ENCODE data around the gene HSP90AB1.

HSP90AB1 gene

GRCh38 chr6:44255871-44256774 lies 9.2 kb downstream of the HSP90AB1 start:
- Histone ChIP-seq H3K9me3 (ENCODE audit: control insufficient read depth in 1 of 2, low read length in 2 of 2) (no peaks in the 10 kb centered on the region), H3K27ac (ENCODE audit: low read depth, low read length) (peak overlapping the region; percentile 60), H3K9ac (ENCODE audit: low read depth in 1 of 2, low read length in 2 of 2) (peak overlapping the region; percentile 79 to 88), H3K4me1 (ENCODE audit: control insufficient read depth in 1 of 2, insufficient read depth in 2 of 2, low read length in 2 of 2) (peaks cover 20% of the 10 kb centered on the region in 2 donors), H3K4me3 (ENCODE audit: low read depth in 1 of 2, low read length in 2 of 2) (peak overlapping the region; percentile 83 to 89), H3K36me3 (ENCODE audit: control insufficient read depth in 1 of 2, insufficient read depth in 2 of 2, low read length in 2 of 2) (peaks cover 37 to 55% of the 10 kb centered on the region in 2 donors), H3K27me3 (ENCODE audit: control insufficient read depth in 1 of 2, insufficient read depth in 2 of 2, low read length in 2 of 2) (no peaks in the 10 kb centered on the region)

DNA sequence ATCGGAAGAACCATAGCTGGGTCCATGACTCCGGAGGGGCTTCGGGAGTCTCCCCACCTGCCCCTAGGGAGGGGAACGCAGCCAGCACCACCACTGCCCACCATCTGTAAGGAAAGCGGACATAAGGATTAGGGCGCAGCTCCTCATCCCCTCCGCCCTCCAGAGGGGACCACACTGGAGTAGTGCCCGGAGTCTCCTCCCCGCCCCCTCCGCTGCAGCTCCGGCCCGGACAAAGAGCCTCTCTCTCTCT lies 9.8 kb downstream of the HSP90AB1 start:
- Histone ChIP-seq H3K36me3 (ENCODE audit: control insufficient read depth in 1 of 2, insufficient read depth in 2 of 2, low read length in 2 of 2) (peaks cover 34 to 54% of the 10 kb centered on the region in 2 donors), H3K4me1 (ENCODE audit: control insufficient read depth in 1 of 2, insufficient read depth in 2 of 2, low read length in 2 of 2) (peaks cover 20 to 24% of the 10 kb centered on the region in 2 donors), H3K9me3 (ENCODE audit: control insufficient read depth in 1 of 2, low read length in 2 of 2) (no peaks in the 10 kb centered on the region), H3K27me3 (ENCODE audit: control insufficient read depth in 1 of 2, insufficient read depth in 2 of 2, low read length in 2 of 2) (no peaks in the 10 kb centered on the region), H3K27ac (ENCODE audit: low read depth, low read length) (peak overlapping the region; percentile 60), H3K4me3 (ENCODE audit: low read depth in 1 of 2, low read length in 2 of 2) (peak overlapping the region; percentile 83 to 89), H3K9ac (ENCODE audit: low read depth in 1 of 2, low read length in 2 of 2) (peak overlapping the region; percentile 79 to 88)

GRCh38 chr6:44257025-44257752 lies 10.3 kb downstream of the HSP90AB1 start, which contains the start of gene SLC35B2:
Gene SLC35B2, minus strand, starts transcription at chr6:44257528. Its CDS starts 118 bp downstream, at chr6:44257410.
- H3K9me3 ChIP-seq (ENCODE audit: control insufficient read depth in 1 of 2, low read length in 2 of 2) = no peaks in the 10 kb centered on the region
- peak within 1 kb of the TSS; percentile 60 for H3K27ac ChIP-seq (ENCODE audit: low read depth, low read length)
- H3K27me3 ChIP-seq (ENCODE audit: control insufficient read depth in 1 of 2, insufficient read depth in 2 of 2, low read length in 2 of 2) = no peaks in the 10 kb centered on the region
- peaks cover 24 to 29% of the 10 kb centered on the region in 2 donors for H3K4me1 ChIP-seq (ENCODE audit: control insufficient read depth in 1 of 2, insufficient read depth in 2 of 2, low read length in 2 of 2)
- peak within 1 kb of the TSS; percentile 79 to 88 for H3K9ac ChIP-seq (ENCODE audit: low read depth in 1 of 2, low read length in 2 of 2)
- peak within 1 kb of the TSS; percentile 83 to 89 for H3K4me3 ChIP-seq (ENCODE audit: low read depth in 1 of 2, low read length in 2 of 2)
- peaks cover 30 to 54% of the 10 kb centered on the region in 2 donors for H3K36me3 ChIP-seq (ENCODE audit: control insufficient read depth in 1 of 2, insufficient read depth in 2 of 2, low read length in 2 of 2)

DNA sequence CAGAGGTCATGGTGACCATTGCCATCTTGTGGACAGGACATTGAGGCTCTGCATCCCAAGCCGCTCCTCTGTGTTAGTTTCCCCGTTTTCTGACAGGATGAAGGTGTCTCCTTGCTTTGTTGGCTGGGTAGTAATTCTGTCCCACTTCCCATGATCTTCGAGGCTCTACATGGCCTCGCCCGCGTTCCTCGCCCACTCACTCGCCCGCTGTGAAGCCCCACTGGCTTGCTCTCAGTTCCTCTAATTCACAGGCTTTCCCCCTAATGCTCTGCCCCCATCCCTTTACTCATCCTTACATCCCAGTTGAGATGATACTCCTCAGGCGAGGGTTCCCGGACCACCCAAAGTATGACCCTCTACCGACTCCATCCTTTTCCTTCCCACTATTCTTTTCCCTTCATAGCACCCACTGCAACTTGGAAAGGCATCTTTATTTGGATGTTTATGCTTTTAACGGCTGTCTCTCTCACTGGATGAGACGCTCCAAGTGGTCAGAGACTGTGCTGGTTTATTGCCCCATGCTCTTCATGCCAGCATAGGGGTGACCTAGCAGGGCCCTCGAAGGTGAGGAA lies 10.9 kb downstream of the HSP90AB1 start:
- Histone ChIP-seq H3K36me3 (ENCODE audit: control insufficient read depth in 1 of 2, insufficient read depth in 2 of 2, low read length in 2 of 2) (peaks cover 26 to 52% of the 10 kb centered on the region in 2 donors), H3K9me3 (ENCODE audit: control insufficient read depth in 1 of 2, low read length in 2 of 2) (no peaks in the 10 kb centered on the region), H3K4me1 (ENCODE audit: control insufficient read depth in 1 of 2, insufficient read depth in 2 of 2, low read length in 2 of 2) (peaks cover 31 to 35% of the 10 kb centered on the region in 2 donors), H3K4me3 (ENCODE audit: low read depth in 1 of 2, low read length in 2 of 2) (peak overlapping the region; percentile 54 to 89), H3K27me3 (ENCODE audit: control insufficient read depth in 1 of 2, insufficient read depth in 2 of 2, low read length in 2 of 2) (no peaks in the 10 kb centered on the region), H3K27ac (ENCODE audit: low read depth, low read length) (no peak overlapping the region), H3K9ac (ENCODE audit: low read depth in 1 of 2, low read length in 2 of 2) (peak overlapping the region; percentile 52 to 56)

GRCh38 chr6:44258325-44258863 lies 11.5 kb downstream of the HSP90AB1 start:
- H3K9ac ChIP-seq (ENCODE audit: low read depth in 1 of 2, low read length in 2 of 2) = no peak overlapping the region
- H3K9me3 ChIP-seq (ENCODE audit: control insufficient read depth in 1 of 2, low read length in 2 of 2) = no peaks in the 10 kb centered on the region
- H3K4me3 ChIP-seq (ENCODE audit: low read depth in 1 of 2, low read length in 2 of 2) = no peak overlapping the region
- no peak overlapping the region for H3K27ac ChIP-seq (ENCODE audit: low read depth, low read length)
- H3K27me3 ChIP-seq (ENCODE audit: control insufficient read depth in 1 of 2, insufficient read depth in 2 of 2, low read length in 2 of 2) = no peaks in the 10 kb centered on the region
- peaks cover 36 to 41% of the 10 kb centered on the region in 2 donors for H3K4me1 ChIP-seq (ENCODE audit: control insufficient read depth in 1 of 2, insufficient read depth in 2 of 2, low read length in 2 of 2)
- H3K36me3 ChIP-seq (ENCODE audit: control insufficient read depth in 1 of 2, insufficient read depth in 2 of 2, low read length in 2 of 2) = peaks cover 21 to 46% of the 10 kb centered on the region in 2 donors

GRCh38 chr6:44258921-44259320 lies 12.0 kb downstream of the HSP90AB1 start:
- Histone ChIP-seq H3K4me1 (ENCODE audit: control insufficient read depth in 1 of 2, insufficient read depth in 2 of 2, low read length in 2 of 2) (peaks cover 42 to 46% of the 10 kb centered on the region in 2 donors), H3K27ac (ENCODE audit: low read depth, low read length) (no peak overlapping the region)

GRCh38 chr6:44260011-44260410 lies 13.1 kb downstream of the HSP90AB1 start:
- Histone ChIP-seq H3K4me1 (ENCODE audit: control insufficient read depth in 1 of 2, insufficient read depth in 2 of 2, low read length in 2 of 2) (peaks cover 47 to 57% of the 10 kb centered on the region in 2 donors), H3K9me3 (ENCODE audit: control insufficient read depth in 1 of 2, low read length in 2 of 2) (no peaks in the 10 kb centered on the region), H3K9ac (ENCODE audit: low read depth in 1 of 2, low read length in 2 of 2) (no peak overlapping the region), H3K27me3 (ENCODE audit: control insufficient read depth in 1 of 2, insufficient read depth in 2 of 2, low read length in 2 of 2) (no peaks in the 10 kb centered on the region), H3K36me3 (ENCODE audit: control insufficient read depth in 1 of 2, insufficient read depth in 2 of 2, low read length in 2 of 2) (peaks cover 16 to 30% of the 10 kb centered on the region in 2 donors), H3K4me3 (ENCODE audit: low read depth in 1 of 2, low read length in 2 of 2) (no peak overlapping the region), H3K27ac (ENCODE audit: low read depth, low read length) (no peak overlapping the region)

More at GRCh38 chr6:44258921-44259320, 12.0 kb downstream of the HSP90AB1 start:
- H3K36me3 ChIP-seq (ENCODE audit: control insufficient read depth in 1 of 2, insufficient read depth in 2 of 2, low read length in 2 of 2) = peaks cover 21 to 41% of the 10 kb centered on the region in 2 donors
- no peaks in the 10 kb centered on the region for H3K27me3 ChIP-seq (ENCODE audit: control insufficient read depth in 1 of 2, insufficient read depth in 2 of 2, low read length in 2 of 2)
- H3K4me3 ChIP-seq (ENCODE audit: low read depth in 1 of 2, low read length in 2 of 2) = no peak overlapping the region
- H3K9ac ChIP-seq (ENCODE audit: low read depth in 1 of 2, low read length in 2 of 2) = no peak overlapping the region
- no peaks in the 10 kb centered on the region for H3K9me3 ChIP-seq (ENCODE audit: control insufficient read depth in 1 of 2, low read length in 2 of 2)

DNA sequence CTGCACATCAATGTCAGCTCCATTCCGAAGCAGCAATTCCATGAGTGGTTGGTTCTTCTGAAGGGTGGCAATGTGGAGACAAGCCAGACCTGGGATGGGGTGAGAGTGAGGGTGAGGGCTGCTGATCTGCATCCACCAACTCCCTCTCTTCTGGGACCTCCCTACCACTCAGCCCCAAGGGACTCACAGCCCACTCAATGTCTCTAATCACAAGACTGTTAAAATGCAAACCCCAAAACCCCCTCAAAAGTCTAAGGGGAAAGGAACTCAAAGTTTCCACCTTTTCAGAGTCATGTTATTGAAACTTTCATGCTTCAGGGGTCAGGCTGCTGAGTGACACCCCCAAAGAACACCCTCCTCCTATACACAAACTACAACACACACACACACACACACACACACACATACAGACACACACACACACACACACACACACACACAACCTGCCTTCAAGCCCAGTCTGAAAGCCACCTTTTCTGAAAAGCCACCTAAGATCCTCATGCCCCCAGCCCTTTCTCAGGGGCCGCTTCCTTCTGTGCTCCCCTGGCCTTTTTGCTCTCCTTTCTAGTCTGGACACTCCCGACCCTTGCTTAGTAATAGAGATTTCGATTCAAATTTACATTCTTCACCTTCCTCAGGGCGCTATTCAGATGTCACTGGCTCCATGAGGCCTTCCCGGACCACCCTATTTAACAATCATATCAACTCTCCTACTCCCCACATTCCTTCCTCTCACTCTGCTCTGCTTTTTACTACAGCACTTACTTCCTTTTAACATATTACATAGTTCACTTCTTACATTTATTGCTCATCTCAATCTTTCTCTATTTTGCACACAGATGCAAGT lies 13.8 kb downstream of the HSP90AB1 start:
- Histone ChIP-seq H3K27me3 (ENCODE audit: control insufficient read depth in 1 of 2, insufficient read depth in 2 of 2, low read length in 2 of 2) (no peaks in the 10 kb centered on the region), H3K4me1 (ENCODE audit: control insufficient read depth in 1 of 2, insufficient read depth in 2 of 2, low read length in 2 of 2) (peaks cover 44 to 57% of the 10 kb centered on the region in 2 donors), H3K9me3 (ENCODE audit: control insufficient read depth in 1 of 2, low read length in 2 of 2) (no peaks in the 10 kb centered on the region), H3K36me3 (ENCODE audit: control insufficient read depth in 1 of 2, insufficient read depth in 2 of 2, low read length in 2 of 2) (peaks cover 16 to 25% of the 10 kb centered on the region in 2 donors), H3K4me3 (ENCODE audit: low read depth in 1 of 2, low read length in 2 of 2) (no peak overlapping the region), H3K9ac (ENCODE audit: low read depth in 1 of 2, low read length in 2 of 2) (no peak overlapping the region), H3K27ac (ENCODE audit: low read depth, low read length) (no peak overlapping the region)

DNA sequence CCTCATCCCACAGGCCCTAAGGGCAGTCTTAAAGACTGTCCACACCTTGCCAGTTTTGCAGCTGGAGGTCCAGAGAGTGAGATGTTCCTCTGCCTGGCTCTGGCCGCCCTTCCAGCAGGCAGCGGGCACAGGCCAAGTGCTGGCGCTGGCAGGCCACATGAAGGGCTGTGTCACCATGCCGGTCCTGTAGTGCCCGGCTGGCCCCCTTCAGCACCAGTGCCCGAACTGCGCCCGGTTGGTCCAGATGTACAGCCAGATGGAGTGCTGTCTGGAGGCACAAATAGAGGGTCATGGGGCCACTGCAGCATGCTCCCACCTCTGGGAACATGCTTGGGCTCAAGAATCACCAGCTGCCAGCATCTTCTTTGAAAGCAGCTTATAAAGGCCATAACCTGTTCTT lies 14.7 kb downstream of the HSP90AB1 start:
- Histone ChIP-seq H3K36me3 (ENCODE audit: control insufficient read depth in 1 of 2, insufficient read depth in 2 of 2, low read length in 2 of 2) (peaks cover 16 to 25% of the 10 kb centered on the region in 2 donors), H3K27ac (ENCODE audit: low read depth, low read length) (no peak overlapping the region), H3K4me1 (ENCODE audit: control insufficient read depth in 1 of 2, insufficient read depth in 2 of 2, low read length in 2 of 2) (peaks cover 35 to 48% of the 10 kb centered on the region in 2 donors), H3K9ac (ENCODE audit: low read depth in 1 of 2, low read length in 2 of 2) (no peak overlapping the region), H3K9me3 (ENCODE audit: control insufficient read depth in 1 of 2, low read length in 2 of 2) (no peaks in the 10 kb centered on the region), H3K4me3 (ENCODE audit: low read depth in 1 of 2, low read length in 2 of 2) (no peak overlapping the region), H3K27me3 (ENCODE audit: control insufficient read depth in 1 of 2, insufficient read depth in 2 of 2, low read length in 2 of 2) (no peaks in the 10 kb centered on the region)
